Bronchial epithelial cell (primary cell): Measurements from ENCODE around the gene CADM1. TPM values are rescaled to one million over a fixed set of nuclear protein-coding genes. Genes with fewer than 3 reads are reported as not detected.

Source experiments
- DNase-seq: peaks from one replicate; pipeline ENCODE4 v3.0.0-alpha.2; 2010; ENCODE audit warnings: low read depth
- FAIRE-seq: peaks from 2 replicates; lab custom pipeline; 2011; peaks lifted over from hg19 to GRCh38; lab: Jason Lieb, UNC
- H3K27me3 ChIP-seq: 2 replicates; pipeline ENCODE4 v1.5.1; 2011; ENCODE audit warnings: low read length; ENCODE audit not compliant: control insufficient read depth, insufficient read depth
- H3K36me3 ChIP-seq: 2 replicates; pipeline ENCODE4 v1.5.1; 2011; ENCODE audit warnings: low read length; ENCODE audit not compliant: control insufficient read depth, insufficient read depth
- H3K4me3 ChIP-seq: 2 replicates; pipeline ENCODE4 v1.5.1; 2011; ENCODE audit warnings: mild to moderate bottlenecking, low read depth, low read length, control low read depth
- CTCF ChIP-seq: IDR thresholded peaks from 2 replicates; pipeline ENCODE4 v1.5.1; 2011; ENCODE audit warnings: mild to moderate bottlenecking, moderate library complexity, low read length, control low read depth, inconsistent platforms; ENCODE audit not compliant: insufficient read depth, severe bottlenecking
- total RNA-seq: library from RNA; depleted of rRNA; stranded (reverse); fragments of >200 nt; gene quantifications from 2 replicates; pipeline ENCODE4 v1.2.1, GENCODE V29; 2014

Gene CADM1
- total RNA-seq, 1 donor from 2014 or later: 1.6 TPM

- no peak for FAIRE-seq
- DNase-seq: no peak
- Histone ChIP-seq H3K36me3 (no peaks in the 10 kb centered on the region), H3K4me3 (no peak overlapping the region), H3K27me3 (no peaks in the 10 kb centered on the region)
- no peak for TF ChIP-seq CTCF
Observed at GRCh38 chr11:115267238-115267781, 236.9 kb downstream of the CADM1 start.

- DNase-seq: no peak
- FAIRE-seq: no peak
- H3K36me3 ChIP-seq: no peaks in the 10 kb centered on the region
- TF ChIP-seq CTCF: no peak
- H3K4me3 ChIP-seq: no peak overlapping the region
- no peaks in the 10 kb centered on the region for H3K27me3 ChIP-seq
Observed at GRCh38 chr11:115266066-115266639, 238.1 kb downstream of the CADM1 start.

GRCh38 chr11:115263799-115264656 is 240.2 kb downstream of the CADM1 start:
- FAIRE-seq (no peak), DNase-seq (no peak)
- no peak for TF ChIP-seq CTCF
- Histone ChIP-seq H3K36me3 (no peaks in the 10 kb centered on the region), H3K27me3 (no peaks in the 10 kb centered on the region), H3K4me3 (no peak overlapping the region)

GRCh38 chr11:115258216-115258615 is 246.0 kb downstream of the CADM1 start:
- DNase-seq (no peak), FAIRE-seq (no peak)
- Histone ChIP-seq H3K4me3 (no peak overlapping the region), H3K36me3 (no peaks in the 10 kb centered on the region), H3K27me3 (no peaks in the 10 kb centered on the region)
- TF ChIP-seq CTCF: no peak

GRCh38 chr11:115257678-115258077 is 246.5 kb downstream of the CADM1 start:
- Histone ChIP-seq H3K27me3 (no peaks in the 10 kb centered on the region), H3K36me3 (no peaks in the 10 kb centered on the region), H3K4me3 (no peak overlapping the region)
- no peak for DNase-seq
- no peak for TF ChIP-seq CTCF
- FAIRE-seq: no peak
